Stimulated activated CD4-positive, alpha-beta T cell treated with anti-CD3 and anti-CD28 coated beads, Interleukin-1b, Interleukin-23, amount 100 ng/mL, for 24 hours (primary cell): ENCODE data around the gene UBE2O.

Source experiments
- DNase-seq, 4 experiments: peaks; one replicate each; pipeline ENCODE4 v3.0.0-alpha.2; 2020; ENCODE audit warnings: low read depth in 4 of 4, low spot score in 1 of 4

The UBE2O gene

DNA sequence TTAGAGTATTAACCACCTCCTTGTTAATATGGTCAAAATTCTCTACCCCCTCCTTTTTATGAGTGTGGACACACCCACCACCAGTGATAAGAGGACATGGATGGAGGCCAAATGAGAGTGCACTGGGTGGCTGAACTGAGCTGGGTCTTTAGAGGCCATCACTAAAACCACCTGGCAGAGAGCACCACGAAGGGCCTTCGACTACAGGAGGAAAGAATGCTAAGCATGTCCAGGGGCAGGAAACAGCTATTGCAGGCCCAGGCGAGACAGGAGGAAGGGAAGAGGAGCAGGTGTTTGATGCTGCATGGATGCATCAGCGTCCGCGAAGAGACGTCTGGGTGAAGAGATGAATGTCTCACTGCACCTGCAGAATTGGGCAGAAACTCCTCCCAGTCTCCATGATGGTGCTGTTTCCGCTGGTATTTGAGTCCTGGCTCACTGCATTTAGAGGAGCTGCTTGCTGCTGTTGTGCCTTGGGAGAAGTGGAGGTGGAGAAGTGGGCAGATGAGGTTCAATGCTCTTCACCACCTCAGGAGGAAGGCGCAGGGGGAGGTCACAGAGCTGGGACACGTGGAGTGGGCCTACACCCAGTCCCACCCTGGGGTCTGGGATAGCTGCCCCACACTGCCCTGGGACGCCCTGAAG is 35.3 kb downstream of the UBE2O start:
- no peak for DNase-seq

DNA sequence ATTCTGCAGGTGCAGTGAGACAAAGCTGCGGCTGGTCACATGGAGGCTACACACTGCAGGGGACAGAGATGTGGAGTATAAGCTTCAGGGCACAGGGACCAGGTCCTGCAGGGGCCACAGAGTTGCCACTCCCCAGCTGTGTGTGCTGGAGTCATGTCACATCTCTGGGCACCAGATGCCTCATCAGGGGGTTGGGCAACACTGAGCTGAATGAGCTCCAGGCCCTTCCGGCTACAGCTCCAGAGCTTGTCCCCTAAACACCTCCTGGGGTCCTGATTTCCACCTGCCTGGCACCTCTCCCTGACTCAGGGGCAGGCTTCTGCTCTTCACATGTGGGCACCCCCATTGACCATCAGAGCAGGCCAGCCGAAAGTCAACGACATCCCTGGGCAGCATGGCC is 36.1 kb downstream of the UBE2O start:
- DNase-seq = no peak

DNA sequence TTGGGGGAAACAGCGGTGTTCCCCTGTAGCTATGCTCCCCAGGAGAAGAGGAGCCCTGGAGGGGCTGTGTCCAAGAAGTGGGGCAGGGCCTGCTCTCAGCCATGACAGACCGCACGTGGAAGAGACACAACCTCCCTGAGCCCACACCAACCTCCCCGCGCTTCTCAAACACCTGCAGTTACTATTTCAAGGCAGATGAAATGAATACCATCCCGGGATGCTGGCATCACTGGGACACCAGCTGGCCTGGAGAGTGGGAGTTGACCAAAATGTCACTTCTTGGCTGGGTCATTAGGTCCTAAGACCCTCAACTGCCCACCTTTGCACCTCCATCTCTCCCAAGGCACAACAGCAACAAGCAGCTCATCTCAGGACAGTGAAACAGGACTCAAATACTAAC is 36.5 kb downstream of the UBE2O start:
- no peak for DNase-seq

DNA sequence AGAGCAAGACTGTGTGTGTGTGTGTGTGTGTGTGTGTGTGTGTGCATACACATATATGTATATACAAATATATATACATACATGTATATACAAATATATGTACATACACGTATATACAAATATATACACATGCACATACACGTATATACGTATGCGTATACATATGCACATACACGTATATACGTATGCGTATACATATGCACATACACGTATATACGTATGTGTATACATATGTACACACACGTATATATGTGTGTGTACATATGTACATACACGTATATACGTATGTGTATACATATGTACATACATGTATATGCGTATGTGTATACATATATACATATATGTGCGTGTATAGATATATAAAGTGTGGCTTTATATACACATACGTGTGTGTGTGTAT is 37.2 kb downstream of the UBE2O start:
- no peak for DNase-seq

DNA sequence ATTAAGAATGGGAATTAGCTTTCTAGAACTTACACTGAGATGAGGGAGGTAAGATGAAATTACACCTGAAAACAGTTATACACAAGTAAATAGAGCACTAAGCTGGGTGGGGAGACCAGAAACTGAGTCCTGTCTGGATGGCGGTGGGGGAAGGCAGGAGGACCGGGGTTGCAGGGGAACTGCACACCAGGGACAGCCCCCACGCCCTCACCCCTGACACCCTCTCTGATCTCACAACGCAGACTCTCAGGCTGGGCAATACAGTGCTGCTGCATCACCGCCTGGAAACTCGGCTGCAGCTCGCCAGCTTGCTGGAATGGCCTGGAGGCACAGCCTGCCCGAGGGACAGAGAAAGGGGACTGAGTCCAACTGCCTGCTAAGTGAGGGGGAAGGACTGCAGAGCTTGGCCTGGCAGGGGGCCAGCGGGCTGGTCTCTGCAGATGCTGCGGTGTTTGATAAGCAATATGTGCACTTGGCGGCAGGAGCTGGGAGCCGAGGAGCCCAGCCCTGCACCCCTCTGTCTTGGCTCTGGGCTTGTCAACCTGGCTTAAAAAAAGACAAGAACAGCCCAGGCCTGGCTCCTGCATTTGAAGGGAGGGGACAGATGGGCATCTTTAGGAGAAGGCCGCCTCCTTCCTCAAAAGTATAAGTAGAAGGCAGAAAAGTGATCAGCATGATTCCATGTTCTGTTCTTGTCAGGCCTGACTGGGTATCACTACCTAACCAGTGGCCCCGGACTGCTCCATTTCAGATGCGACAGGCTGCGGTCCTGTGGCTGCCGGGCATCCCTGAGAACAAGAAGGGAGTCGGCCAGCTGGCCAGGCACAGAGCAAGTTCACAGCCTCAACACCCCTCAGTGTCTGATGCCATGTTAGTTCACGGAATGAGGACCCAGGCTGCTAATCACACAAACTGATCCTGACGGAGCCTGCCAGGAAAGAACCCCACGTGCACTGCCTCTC is 38.3 kb downstream of the UBE2O start:
- no peak for DNase-seq

DNA sequence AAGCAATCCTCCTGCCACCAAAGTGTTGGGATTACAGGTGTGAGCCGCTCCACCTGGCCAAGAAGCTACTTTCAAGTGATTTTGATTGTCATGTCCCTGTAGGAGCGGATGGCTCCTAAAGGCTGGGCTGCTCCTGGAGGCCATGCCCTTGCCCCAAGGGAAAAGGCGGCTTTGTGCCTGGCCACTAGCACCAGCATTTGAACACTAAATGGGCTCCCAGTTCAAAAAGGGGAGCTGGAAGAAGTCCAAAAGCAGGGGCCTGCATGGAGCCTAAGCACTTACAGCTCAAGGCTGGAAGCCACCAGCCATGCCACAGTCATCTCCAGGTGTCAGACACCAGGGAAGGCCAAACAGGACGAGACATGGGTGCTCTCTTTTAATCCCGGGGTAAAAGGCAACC is 41.7 kb downstream of the UBE2O start:
- no peak for DNase-seq

DNA sequence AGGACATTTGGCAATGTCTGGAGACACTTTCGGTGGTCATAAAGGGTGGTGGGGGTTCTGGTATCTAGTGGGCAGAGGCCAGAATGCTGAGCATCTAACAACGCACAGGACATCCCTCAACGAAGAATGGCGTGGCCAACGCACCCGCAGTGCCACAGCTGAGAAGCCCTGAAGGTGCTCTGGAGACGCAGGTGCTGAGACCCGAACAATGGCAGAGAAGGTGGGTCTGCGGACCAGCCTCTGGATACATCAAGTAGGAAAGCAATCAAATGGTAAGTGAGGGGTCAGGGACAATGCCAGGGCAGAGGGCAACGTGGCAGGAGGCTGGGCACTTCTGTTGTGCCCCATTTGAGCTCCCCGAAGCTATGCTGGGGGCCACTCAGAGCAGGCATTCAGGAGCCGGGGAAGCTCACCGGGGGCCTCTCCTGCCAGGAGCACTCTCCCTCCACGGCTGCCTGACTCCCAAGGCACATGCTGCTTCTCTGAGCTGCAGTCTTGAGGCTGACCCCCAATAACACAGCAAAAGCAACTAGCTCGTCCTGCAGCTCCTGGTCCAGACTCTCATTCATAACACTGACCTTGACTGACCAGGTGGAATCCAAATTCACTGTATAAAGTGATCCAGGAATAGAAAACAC is 42.5 kb downstream of the UBE2O start:
- no peak for DNase-seq

DNA sequence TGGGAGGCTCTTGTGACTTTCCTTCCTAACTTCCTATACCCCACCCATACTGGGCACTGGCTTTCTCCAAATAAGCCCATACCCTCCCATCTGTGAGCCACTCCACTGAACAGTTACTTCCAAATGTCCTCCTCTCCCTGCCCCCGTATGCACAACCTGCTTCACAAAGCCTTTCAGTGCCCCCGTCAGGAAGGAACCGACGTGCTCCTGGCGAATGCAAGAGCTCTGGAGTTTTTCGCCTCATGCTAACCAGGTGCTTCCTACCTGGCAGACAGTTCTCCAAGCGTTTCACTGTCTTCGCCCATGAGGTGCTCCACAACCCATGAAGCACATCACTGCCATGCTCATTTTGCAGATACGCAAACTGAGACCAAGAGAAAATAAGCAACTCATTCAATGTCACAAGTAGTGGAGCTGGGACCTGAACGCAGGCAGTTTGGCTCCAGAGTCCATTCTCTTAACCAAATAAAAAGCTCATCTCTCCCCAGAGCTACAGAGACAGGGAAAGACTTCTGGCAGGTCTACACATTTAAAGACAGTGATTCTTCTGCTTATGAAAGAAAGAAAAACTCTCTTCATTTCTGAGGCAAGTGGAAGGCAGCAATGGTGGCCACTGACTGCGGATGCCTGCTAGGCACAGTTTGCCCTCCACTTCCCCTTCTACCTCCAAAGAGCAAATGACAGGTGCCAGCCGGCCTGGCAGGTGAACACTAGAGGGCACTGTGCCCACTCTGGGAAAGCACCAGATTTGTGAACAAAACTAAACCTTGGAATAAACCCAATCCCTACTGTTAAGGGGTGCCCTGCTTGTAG is 44.7 kb downstream of the UBE2O start:
- DNase-seq = peak; percentile 16 to 53 (median 46)

DNA sequence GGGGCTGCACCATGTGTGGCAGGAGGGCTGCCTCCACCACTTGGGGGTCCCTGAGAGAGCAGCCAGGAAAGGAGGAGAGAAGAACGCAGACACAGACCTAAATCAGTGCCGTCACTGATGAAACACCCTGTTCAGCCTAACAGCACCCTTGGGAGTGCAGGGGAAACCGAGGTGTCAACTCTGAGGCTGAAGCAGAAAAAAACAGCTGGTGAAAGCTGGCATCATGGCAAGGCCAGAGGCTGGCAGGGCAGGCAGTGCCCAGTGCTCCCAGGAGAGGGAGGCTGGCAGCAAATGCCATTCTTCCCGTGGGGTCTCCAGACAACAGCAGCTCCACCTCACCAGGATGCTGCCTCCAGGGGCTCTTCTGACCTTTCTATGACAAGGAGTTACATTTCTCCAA is 45.4 kb downstream of the UBE2O start:
- no peak for DNase-seq

DNA sequence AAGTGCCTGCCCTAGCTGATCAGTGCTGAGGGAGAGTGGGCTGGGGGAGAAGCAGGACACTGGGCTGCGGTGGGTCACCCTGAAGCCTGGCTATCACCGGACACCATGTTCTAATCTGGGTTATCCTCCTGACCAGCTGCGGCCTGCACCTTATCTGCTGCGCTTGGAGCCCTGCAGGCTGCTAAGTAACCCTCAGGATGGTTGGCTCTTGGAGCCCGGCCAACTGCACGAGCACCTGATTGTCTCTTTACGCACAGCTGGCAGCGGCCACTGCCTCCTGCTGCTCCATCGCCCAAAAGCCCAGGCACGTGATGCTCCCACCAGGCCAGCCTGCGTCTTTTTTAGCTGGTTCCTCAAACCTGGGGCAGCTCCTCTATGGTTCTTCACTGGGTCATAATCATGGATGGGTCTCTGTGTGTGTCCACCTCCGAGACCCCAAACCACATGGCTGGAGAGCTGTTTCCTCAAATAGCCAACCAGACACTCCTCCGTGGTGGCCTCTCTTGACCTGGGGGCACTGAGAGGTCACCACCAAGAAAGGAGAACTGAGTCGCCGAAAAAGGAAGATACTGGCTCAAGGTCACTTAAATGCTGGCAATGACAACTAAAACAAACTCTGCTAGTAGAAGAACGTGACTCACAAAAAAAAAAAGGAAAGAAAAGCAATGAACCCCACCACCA is 46.8 kb downstream of the UBE2O start:
- DNase-seq = no peak

DNA sequence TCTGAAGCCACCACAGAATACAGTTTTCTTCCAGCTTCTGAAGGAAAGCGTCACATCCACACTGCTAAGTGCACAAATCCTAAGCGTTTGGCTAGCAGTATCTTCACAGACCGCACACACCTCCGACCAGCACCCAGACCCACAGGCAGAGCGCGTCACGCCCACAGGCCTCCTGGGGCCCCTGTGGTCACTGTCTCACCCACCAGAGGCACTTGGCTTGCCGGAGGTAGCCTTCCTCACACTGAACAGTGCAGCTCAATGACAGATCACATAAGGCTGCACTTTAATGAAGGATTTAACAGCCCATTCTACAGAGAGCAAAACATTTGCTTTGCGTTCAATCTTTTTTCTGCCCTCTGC is 47.4 kb downstream of the UBE2O start:
- no peak for DNase-seq

DNA sequence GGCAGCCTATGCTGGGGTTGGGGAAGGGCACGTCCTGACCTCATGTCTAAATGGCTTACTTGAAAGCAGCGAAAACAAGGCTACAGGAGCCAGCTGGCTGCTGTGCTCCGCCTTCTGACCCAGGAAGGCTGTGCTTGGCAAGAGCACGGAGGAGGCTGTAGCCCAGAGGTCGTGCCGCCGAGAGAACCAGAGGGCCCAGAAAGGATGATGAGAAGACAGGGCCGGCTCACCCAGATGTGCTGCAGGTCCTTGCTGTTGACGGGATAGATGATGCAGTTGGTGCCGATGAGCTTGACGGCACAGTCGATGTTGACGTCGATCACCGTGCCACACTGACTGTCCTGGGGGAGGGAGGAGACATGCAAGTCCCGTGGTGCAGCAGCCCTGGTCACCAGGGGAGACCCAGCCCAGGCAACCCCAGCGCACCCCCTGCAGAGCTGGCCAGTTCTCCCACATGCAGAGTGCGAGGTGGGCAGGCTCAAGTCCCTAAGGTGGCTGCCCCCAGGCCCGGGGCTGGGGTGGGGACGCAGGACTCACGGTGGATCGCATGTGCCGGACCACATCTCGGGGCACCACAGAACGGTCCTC is 47.9 kb downstream of the UBE2O start:
- no peak for DNase-seq

DNA sequence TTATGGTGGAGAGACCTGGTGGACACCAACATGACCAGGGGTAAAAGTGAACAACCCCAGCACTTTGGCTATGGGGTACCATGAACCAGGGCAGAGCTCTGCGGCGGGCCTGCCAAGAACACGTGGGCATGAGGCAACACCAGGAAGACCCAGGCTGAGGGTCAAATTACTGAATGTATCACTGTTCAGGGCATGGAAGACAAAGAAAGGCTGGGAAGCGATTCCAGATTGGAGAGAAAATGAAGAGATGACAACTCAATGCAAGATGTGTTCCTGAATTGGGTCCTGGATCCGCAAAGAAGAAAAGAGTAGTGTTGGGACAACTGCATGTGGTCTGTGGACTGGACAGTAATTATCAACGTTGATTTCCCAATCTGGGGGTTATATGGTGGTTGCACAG is 48.7 kb downstream of the UBE2O start:
- DNase-seq = no peak

DNA sequence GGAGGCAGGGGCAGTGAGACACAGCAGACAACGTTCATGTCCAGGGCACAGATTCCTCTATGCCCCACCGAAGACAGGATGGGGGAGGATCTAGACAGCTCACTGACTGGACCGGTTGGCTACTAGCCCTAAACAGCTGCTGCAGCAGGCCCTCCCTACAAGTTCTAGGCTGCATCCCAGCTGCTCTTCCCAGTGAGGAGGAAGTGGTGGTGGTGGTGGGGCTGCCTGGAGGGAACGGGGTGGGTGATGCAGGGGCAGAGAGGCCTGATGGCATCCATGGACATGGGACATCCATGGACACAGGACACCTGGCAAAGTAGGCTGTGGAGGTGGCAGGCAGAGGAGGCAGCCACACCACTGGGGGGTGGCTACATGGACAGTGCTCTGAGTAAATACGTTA is 50.2 kb downstream of the UBE2O start:
- no peak for DNase-seq

DNA sequence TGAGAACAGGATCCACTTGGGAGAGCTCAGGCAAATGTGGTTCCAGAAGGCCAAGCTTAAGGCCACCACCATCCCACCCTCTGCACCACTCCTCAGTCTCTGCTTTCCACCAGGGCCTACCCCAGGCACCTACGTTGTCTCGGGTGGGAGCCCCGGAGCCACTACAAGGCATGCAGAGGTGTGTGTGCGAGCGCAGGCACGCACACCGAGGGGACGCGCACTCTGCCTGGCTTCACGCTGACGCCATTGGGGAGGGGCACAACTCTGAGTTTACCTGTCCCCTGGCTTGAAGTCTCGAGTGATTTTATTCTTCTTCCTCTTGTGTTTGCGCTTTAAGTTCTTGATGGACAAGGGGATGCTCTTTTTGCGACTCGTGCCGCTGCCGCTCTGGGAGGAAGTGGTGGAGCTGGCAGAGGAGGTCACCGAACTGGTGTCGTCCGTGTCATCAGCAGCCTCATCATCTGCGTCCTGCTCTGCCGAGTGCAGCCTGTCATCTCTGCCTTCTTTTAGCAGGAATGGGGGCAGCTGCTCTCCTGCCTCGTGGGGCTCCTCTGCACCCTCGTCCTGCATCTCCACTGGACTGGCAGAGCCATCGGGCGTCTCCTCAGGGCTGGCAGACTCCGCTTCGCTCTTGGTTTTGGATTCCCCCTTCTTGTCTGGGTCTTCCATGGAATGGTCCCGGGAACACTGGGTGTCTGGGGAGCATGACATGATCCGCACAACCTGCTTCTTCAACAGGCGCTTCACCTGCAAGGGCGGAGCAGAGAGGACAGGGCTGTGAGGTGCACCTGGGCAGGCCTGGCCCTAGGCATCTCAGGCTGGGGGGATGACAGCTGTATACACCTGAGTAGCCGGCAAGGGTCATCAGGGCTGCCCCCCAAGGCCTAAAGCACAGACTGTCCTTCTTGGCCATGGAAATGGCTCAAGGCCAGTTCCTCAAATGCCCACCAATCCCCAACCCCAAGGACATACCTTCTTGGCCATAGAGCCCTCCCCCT is 53.5 kb downstream of the UBE2O start:
- DNase-seq = no peak

DNA sequence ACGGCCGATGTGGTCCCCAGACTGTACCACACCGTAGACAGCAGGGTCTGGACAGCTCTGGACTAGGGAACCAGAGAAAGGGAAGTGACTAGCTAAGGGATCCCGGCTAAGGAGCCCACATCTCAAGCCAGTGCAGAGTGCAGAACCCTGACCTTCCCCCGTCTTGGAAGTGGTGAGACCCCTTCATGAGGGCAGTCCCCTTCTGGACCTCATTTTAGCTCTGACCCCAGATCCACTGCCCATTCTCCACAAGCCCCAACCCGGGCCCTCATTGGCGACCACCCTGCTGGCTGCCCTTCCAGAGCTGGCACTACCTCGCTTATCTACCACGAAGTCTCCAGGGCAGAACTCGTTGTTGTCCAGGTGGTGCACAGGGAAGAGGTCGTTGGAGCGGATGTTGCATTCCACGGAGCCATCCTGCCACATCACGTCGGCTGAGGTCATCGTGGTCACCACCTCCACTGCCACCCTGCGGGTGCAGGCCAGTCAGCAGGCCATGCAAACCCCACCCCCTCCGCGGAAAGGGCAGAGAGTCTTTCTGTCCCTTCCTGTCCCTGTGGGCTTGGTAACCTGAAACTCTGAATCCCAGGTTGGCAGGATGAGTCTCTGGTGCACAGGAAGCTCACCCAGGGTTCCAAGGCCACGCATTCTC is 54.3 kb downstream of the UBE2O start:
- no peak for DNase-seq

DNA sequence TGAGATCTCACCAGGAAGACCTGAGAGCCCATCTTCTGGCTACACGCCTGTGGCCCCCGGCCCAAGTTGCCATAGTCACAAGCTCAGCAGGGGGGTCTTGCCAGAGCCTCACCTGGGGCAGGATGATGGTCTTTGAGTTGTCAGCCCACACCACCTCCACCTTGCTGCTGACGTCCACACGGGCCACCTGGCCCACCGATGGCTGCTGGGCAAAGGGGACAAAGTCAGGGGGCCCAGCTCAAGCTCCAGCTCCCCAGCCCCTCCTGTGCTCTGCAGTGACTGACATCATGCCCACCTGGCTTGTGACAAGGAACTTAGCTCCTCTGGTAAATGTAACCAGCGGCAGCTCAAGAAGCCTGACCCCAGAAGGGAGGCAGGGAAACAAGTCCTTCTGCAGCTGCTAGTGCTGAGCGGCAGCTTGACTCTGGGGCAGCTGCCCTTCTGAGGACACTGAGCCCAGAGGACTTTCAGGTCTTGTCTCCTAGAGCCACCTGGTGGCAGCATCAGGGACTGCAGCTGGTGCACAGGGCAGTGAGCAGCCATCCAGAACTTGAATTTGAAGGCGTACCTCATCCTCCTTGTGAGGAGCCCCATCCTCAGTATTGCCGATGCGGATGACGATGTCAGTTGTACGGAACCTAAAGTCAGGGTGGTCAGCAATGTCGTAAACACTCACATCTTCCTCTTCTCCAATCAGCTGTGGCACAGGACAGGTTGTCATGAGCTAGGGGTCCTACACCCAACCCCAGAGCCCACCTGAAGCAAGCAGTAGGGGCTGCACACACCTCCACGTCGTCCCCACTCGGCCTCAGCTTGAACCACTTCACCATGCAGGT is 55.0 kb downstream of the UBE2O start:
- DNase-seq = peak; percentile 73 to 86 (median 78)

DNA sequence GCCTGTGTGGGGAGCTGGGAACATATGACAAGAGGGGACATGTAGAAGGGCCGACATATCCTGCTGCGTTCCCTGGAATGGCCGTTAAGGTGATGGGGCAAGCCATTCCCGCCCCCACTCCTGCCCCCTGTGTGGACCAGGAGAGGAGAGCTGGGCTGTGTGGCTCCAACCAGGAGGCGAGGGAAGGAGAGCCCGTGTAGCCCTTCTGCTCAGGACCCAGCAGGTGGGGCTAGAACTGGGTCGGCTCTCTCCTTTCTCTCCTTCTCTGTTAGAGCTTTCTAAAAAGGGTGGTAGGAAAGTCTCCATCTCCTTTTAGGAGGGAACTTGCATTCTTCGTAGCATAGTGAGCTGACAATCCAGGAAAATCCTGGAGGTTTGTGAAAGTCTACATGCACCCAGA is 55.8 kb downstream of the UBE2O start:
- no peak for DNase-seq
